K562 (cell line): Measurements from ENCODE around the gene BPIFB2.

Source experiments
- MAFF ChIP-seq: IDR thresholded peaks from 2 replicates; pipeline ENCODE4 v1.6.1; 2012; ENCODE audit warnings: low read length, improper control_type of control experiment
- PBX2 ChIP-seq, 2 experiments: IDR thresholded peaks in 1 of 2; conservative IDR thresholded peaks in 1 of 2; 2 replicates each; pipeline ENCODE4 v1.6.1; 2016; ENCODE audit warnings: low read depth in 2 of 2, mild to moderate bottlenecking in 1 of 2, missing compliant biosample characterization in 1 of 2, missing genetic modification characterization in 1 of 2, moderate library complexity in 1 of 2
- ZFP36 ChIP-seq: fragments of 150-350 bp; IDR thresholded peaks from 2 replicates; pipeline ENCODE4 v1.6.1; 2018; ENCODE audit warnings: low read length, low read depth; ENCODE audit not compliant: partially characterized antibody
- ZNF3 ChIP-seq: fragments of 250-450 bp; sonication (Bioruptor Pico); IDR thresholded peaks from 2 replicates; pipeline ENCODE4 v1.5.0; 2021; ENCODE audit warnings: mild to moderate bottlenecking, moderate library complexity

GRCh38 chr20:33062105-33062824 lies 54.8 kb downstream of the BPIFB2 start:
- no peak for TF ChIP-seq ZNF3 (CRISPR knock-in tag)
- TF ChIP-seq ZFP36, result no peak
- no peak for TF ChIP-seq PBX2 (CRISPR knock-in tag; IDR thresholded peaks at IDR 0.05; ENCODE audit: low read depth)
- TF ChIP-seq PBX2 (tag; conservative IDR thresholded peaks at IDR 0.05; ENCODE audit: low read depth), result no peak
- TF ChIP-seq MAFF, result no peak
